Osteocyte (in vitro differentiated cells): Measurements from ENCODE around the gene PSPH. TPM values are rescaled to one million over a fixed set of nuclear protein-coding genes. Genes with fewer than 3 reads are reported as not detected.
A peak's percentile ranks its signal among the peaks of the same experiment; 100 is the strongest.

Experiments
- DNase-seq: peaks from one replicate; pipeline ENCODE4 v3.0.0; 2021; ENCODE audit warnings: mixed read lengths; ENCODE audit not compliant: unreplicated experiment; ENCODE audit errors: extremely low spot score
- H3K27ac Mint-ChIP-seq: one replicate; pipeline ENCODE4 v1.8.0; 2021; ENCODE audit warnings: mild to moderate bottlenecking, mixed read lengths; ENCODE audit not compliant: unreplicated experiment
- H3K27me3 Mint-ChIP-seq: one replicate; pipeline ENCODE4 v1.8.0; 2021; ENCODE audit warnings: mixed read lengths; ENCODE audit not compliant: unreplicated experiment
- H3K36me3 Mint-ChIP-seq: one replicate; pipeline ENCODE4 v1.8.0; 2021; ENCODE audit warnings: mixed read lengths; ENCODE audit not compliant: unreplicated experiment
- H3K4me1 Mint-ChIP-seq: one replicate; pipeline ENCODE4 v1.8.0; 2021; ENCODE audit warnings: mixed read lengths; ENCODE audit not compliant: unreplicated experiment
- H3K4me3 Mint-ChIP-seq: one replicate; pipeline ENCODE4 v1.8.0; 2021; ENCODE audit warnings: mild to moderate bottlenecking, moderate library complexity, mixed read lengths; ENCODE audit not compliant: unreplicated experiment
- H3K9me3 Mint-ChIP-seq: one replicate; pipeline ENCODE4 v1.8.0; 2021; ENCODE audit warnings: mixed read lengths; ENCODE audit not compliant: unreplicated experiment
- CTCF ChIP-seq: fragments of 200-600 bp; sonication (generic); IDR thresholded peaks from 2 replicates; pipeline ENCODE4 v1.5.0; 2021; ENCODE audit warnings: antibody characterized with exemption, mild to moderate bottlenecking, moderate library complexity
- total RNA-seq: library from RNA; stranded (reverse); gene quantifications from 2 replicates; pipeline ENCODE4 v1.2.1, GENCODE V29; 2021

The PSPH gene
- total RNA-seq, 1 donor from 2014 or later, result 33.6 TPM

GRCh38 chr7:56091591-56091990, 40.3 kb upstream of the PSPH start:
- Mint-ChIP-seq H3K9me3 (no peaks in the 10 kb centered on the region), H3K4me3 (no peak overlapping the region), H3K27ac (peak overlapping the region; percentile 59), H3K36me3 (peaks cover 6% of the 10 kb centered on the region), H3K4me1 (peaks cover 13% of the 10 kb centered on the region), H3K27me3 (no peaks in the 10 kb centered on the region)
- TF ChIP-seq CTCF, result no peak
- no peak for DNase-seq

- H3K27me3 Mint-ChIP-seq, result no peaks in the 10 kb centered on the region
- DNase-seq, result no peak
- H3K9me3 Mint-ChIP-seq, result no peaks in the 10 kb centered on the region
- peaks cover 8% of the 10 kb centered on the region for H3K36me3 Mint-ChIP-seq
- TF ChIP-seq CTCF, result no peak
- no peak overlapping the region for H3K27ac Mint-ChIP-seq
- peaks cover 7% of the 10 kb centered on the region for H3K4me1 Mint-ChIP-seq
- no peak overlapping the region for H3K4me3 Mint-ChIP-seq
Observed at GRCh38 chr7:56087445-56087844, 36.2 kb upstream of the PSPH start.

DNA sequence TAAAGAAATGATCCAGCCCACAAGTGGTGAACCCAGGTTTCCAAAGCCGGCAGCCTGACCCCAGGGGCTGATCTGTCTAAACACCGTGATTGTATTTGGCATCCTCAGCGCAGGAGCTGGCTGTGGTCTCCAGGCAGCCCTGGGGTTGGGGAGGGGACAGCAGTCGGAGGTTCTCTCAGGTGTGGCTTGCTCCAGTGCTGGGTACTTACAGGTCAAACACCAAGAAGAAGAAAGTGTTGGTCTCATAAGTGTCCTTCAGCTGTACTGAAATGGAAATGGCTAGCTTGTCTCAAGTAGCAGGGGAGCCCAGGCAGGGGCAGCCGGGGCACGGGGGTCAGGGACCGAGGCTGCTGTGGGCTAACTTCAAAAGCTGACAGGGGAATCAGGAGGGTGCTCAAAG, 35.5 kb upstream of the PSPH start:
- Mint-ChIP-seq H3K36me3 (peaks cover 8% of the 10 kb centered on the region), H3K9me3 (no peaks in the 10 kb centered on the region), H3K27ac (no peak overlapping the region), H3K27me3 (no peaks in the 10 kb centered on the region), H3K4me1 (peaks cover 5% of the 10 kb centered on the region), H3K4me3 (no peak overlapping the region)
- no peak for TF ChIP-seq CTCF
- no peak for DNase-seq

- H3K4me1 Mint-ChIP-seq, result peaks cover 11% of the 10 kb centered on the region
Observed at GRCh38 chr7:56083150-56083785, 32.0 kb upstream of the PSPH start.

More at GRCh38 chr7:56083150-56083785, 32.0 kb upstream of the PSPH start:
- peaks cover 8% of the 10 kb centered on the region for H3K36me3 Mint-ChIP-seq
- H3K27me3 Mint-ChIP-seq, result no peaks in the 10 kb centered on the region
- H3K9me3 Mint-ChIP-seq, result no peaks in the 10 kb centered on the region
- no peak for TF ChIP-seq CTCF
- H3K27ac Mint-ChIP-seq, result no peak overlapping the region
- no peak for DNase-seq
- no peak overlapping the region for H3K4me3 Mint-ChIP-seq
